Subcutaneous adipose tissue (tissue), 4 donors: ENCODE measurements around the gene CPTP. TPM values are rescaled to one million over a fixed set of nuclear protein-coding genes. Genes with fewer than 3 reads are reported as not detected.

Experiments used
- CTCF ChIP-seq: fragments of 450-650 bp; IDR thresholded peaks from one replicate; pipeline ENCODE4 v1.5.1; 2016; ENCODE audit warnings: low read depth, mild to moderate bottlenecking, control low read depth, antibody characterized with exemption, moderate library complexity
- total RNA-seq, 4 donors: library from RNA; depleted of rRNA; stranded (reverse); fragments of >200 nt; gene quantifications; one replicate each; pipeline ENCODE4 v1.1.0, GENCODE V29; 2016

The CPTP gene
- total RNA-seq, 4 donors from 2014 or later: 4.9 to 33.0 (median 9.4) TPM

- no peak for TF ChIP-seq CTCF
Observed at GRCh38 chr1:1304331-1305299, 20.0 kb upstream of the CPTP start.

GRCh38 chr1:1305300-1306069 is 19.1 kb upstream of the CPTP start:
- no peak for TF ChIP-seq CTCF

DNA sequence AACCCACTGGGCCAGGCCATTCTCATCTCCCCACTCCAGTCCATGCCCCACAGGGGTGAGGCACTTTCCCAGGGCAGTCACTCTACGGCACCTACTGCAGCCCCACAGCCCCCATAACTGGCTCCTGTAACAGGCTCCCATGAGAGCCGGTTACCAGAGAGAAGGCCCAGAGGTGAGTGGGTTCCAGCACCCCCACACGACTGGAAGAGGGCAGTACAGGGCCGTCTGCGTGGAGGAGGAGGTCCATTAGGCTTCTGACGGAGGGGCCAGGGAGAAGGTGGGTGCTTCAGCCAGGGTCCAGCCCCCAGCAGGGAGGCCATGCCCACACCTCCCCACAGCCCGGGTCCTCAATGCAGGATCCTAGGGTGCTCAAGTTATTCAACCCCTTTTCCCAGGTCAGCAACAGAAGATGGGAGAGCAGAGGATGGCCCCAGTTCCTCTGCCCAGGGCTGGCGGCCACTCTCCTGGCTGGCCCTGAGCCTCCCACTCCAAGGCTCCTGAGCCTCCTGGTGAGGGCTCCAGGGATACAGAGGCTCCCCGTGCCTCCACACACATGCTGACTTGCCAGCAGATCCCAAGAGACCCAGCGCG is 18.4 kb upstream of the CPTP start:
- TF ChIP-seq CTCF: no peak

- no peak for TF ChIP-seq CTCF
Observed at GRCh38 chr1:1306661-1307260, 17.8 kb upstream of the CPTP start.

DNA sequence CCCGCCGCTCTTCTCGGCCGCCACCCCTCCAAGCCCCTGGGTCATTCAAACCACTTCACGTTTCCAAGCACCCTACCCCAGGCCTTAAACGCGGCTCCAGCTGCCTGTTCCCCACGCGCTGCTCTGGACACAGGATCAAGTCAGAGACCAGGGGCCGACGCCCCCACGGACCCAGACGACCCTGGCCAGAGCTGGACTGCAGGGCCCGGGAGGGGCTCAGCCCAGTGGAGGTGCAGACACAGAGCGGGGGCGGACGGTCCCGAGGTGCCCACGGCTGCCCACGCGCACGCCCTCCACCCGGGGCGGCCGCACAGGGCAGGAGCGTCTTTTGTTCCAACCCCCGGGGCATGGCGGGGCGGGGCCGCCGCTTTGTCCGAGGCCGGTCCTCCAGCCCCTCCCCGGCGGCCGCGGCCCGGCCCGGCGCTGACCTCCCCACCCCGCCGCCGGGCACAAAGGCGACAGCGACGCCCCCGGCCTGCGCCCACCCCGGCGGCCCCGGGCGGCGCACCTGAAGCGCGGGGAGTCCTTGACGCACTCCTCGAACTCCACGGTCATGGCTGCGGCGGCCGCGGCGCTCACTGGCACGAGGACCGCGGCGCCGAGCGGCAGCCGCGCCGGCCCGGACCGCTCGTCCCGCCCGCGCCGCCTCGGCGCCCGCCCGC is 17.2 kb upstream of the CPTP start:
- no peak for TF ChIP-seq CTCF

DNA sequence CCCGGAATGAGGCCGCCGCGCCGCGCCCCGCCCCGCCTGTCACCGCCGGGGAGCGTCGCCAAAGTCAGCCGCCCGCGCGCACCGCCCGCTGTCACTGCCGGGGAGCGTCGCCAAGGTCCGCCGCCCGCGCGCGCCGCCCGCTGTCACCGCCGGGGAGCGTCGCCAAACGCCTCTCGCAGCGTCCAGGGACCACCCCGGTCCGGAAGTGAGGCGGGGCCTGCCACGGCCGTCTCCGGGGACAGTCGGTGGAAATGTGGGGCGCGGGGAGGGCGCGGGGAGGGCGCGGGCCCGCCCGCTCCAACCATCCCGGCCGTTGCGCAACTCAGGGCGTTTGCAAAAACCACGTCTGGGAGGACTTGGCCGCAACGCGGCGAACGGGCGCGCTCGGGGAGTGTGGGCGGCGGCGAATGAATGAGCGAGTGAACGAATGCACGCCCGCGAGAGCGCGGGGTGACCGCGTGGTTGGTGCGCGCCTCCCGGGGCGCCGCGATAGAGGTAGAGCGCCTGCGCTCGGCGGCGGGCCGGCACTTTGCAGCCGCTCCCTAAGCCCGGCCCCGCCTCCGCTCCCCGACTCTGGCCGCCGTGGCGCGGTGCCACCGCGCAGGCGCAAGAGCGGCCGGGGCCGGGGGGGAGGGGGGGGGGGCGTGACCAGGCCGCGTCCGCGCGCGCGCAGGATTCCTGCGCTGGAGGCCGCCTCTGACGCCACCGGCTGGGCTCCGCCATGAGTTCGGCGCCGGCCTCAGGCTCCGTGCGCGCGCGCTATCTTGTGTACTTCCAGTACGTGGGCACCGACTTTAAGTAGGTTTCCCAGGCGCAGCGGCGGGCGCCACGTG is 16.5 kb upstream of the CPTP start, which contains the start of the genes ACAP3 and PUSL1:
TSS of gene ACAP3 (minus strand) at position 8 of the 833 bp plus-strand sequence. CDS start 115 bp downstream, outside the sequence.
TSS of gene PUSL1 (plus strand) at position 675 of the 833 bp plus-strand sequence. CDS start at position 722, 47 bp downstream.
- TF ChIP-seq CTCF: no peak
